H9 (cell line): ENCODE measurements around the gene TXLNB. TPM values are rescaled to one million over a fixed set of nuclear protein-coding genes. Genes with fewer than 3 reads are reported as not detected.

Experiments used
- DNase-seq: peaks from one replicate; pipeline ENCODE4 v3.0.0-alpha.2; 2017
- H2AFZ ChIP-seq: one replicate; pipeline ENCODE4 v1.6.1; 2013; ENCODE audit warnings: mild to moderate bottlenecking, low read length, control low read depth, moderate library complexity
- H2AK5ac ChIP-seq: 2 replicates; pipeline ENCODE4 v1.6.1; 2013; ENCODE audit warnings: low read length, control low read depth, mixed read lengths; ENCODE audit not compliant: insufficient read length
- H2BK120ac ChIP-seq: one replicate; pipeline ENCODE4 v1.6.1; 2013; ENCODE audit warnings: low read depth, mild to moderate bottlenecking, low read length, control low read depth, inconsistent platforms; ENCODE audit not compliant: poor library complexity, severe bottlenecking
- H2BK12ac ChIP-seq: 2 replicates; pipeline ENCODE4 v1.6.1; 2013; ENCODE audit warnings: low read length, control low read depth, mixed read lengths, low read depth; ENCODE audit not compliant: insufficient read length
- H2BK15ac ChIP-seq: 2 replicates; pipeline ENCODE4 v1.6.1; 2013; ENCODE audit warnings: low read depth, low read length, control low read depth
- H2BK20ac ChIP-seq: one replicate; pipeline ENCODE4 v1.6.1; 2013; ENCODE audit warnings: low read depth, mild to moderate bottlenecking, low read length, control low read depth, inconsistent platforms; ENCODE audit not compliant: poor library complexity, severe bottlenecking
- H2BK5ac ChIP-seq: 2 replicates; pipeline ENCODE4 v1.6.1; 2013; ENCODE audit warnings: low read length, control low read depth, mixed read lengths; ENCODE audit not compliant: insufficient read length
- H3K14ac ChIP-seq: 2 replicates; pipeline ENCODE4 v1.6.1; 2013; ENCODE audit warnings: low read length, control low read depth; ENCODE audit not compliant: insufficient read depth
- H3K18ac ChIP-seq: 2 replicates; pipeline ENCODE4 v1.6.1; 2013; ENCODE audit warnings: low read depth, mild to moderate bottlenecking, mixed read lengths, low read length, control low read depth; ENCODE audit not compliant: insufficient read length
- H3K23ac ChIP-seq: 2 replicates; pipeline ENCODE4 v1.6.1; 2013; ENCODE audit warnings: low read length, control low read depth, mixed read lengths, low read depth; ENCODE audit not compliant: insufficient read length
- H3K23me2 ChIP-seq: 2 replicates; pipeline ENCODE4 v1.6.1; 2013; ENCODE audit warnings: low read depth, mild to moderate bottlenecking, mixed read lengths, low read length, control low read depth; ENCODE audit not compliant: insufficient read length, poor library complexity, severe bottlenecking
- H3K27ac ChIP-seq: 2 replicates; pipeline ENCODE4 v1.5.1; 2013; ENCODE audit warnings: low read length, control low read depth, mixed read lengths, low read depth; ENCODE audit not compliant: insufficient read length
- H3K27me3 ChIP-seq: 2 replicates; pipeline ENCODE4 v1.6.1; 2013; ENCODE audit warnings: low read length, control low read depth, inconsistent platforms; ENCODE audit not compliant: insufficient read depth
- H3K4ac ChIP-seq: 2 replicates; pipeline ENCODE4 v1.6.1; 2013; ENCODE audit warnings: low read depth, mild to moderate bottlenecking, control low read depth, inconsistent platforms, low read length, moderate library complexity
- H3K4me1 ChIP-seq: 2 replicates; pipeline ENCODE4 v1.6.1; 2013; ENCODE audit warnings: low read length, control low read depth, inconsistent platforms; ENCODE audit not compliant: insufficient read depth
- H3K4me2 ChIP-seq: 2 replicates; pipeline ENCODE4 v1.6.1; 2013; ENCODE audit warnings: low read length, control low read depth, mixed read lengths; ENCODE audit not compliant: insufficient read length, insufficient read depth
- H3K56ac ChIP-seq: 2 replicates; pipeline ENCODE4 v1.6.1; 2013; ENCODE audit warnings: low read depth, mild to moderate bottlenecking, mixed read lengths, low read length, control low read depth; ENCODE audit not compliant: insufficient read length
- H3K79me1 ChIP-seq: 2 replicates; pipeline ENCODE4 v1.6.1; 2013; ENCODE audit warnings: low read depth, mild to moderate bottlenecking, moderate library complexity, low read length, control low read depth, inconsistent platforms; ENCODE audit not compliant: insufficient read depth, poor library complexity, severe bottlenecking
- H3K79me2 ChIP-seq: 2 replicates; pipeline ENCODE4 v1.6.1; 2013; ENCODE audit warnings: low read length, control low read depth, inconsistent platforms; ENCODE audit not compliant: insufficient read depth
- H3K9ac ChIP-seq: 2 replicates; pipeline ENCODE4 v1.6.1; 2013; ENCODE audit warnings: low read length, control low read depth, mixed read lengths; ENCODE audit not compliant: insufficient read length; ENCODE audit errors: extremely low read depth
- H3K9me3 ChIP-seq: one replicate; pipeline ENCODE4 v1.6.1; 2013; ENCODE audit warnings: low read depth, low read length, inconsistent platforms; ENCODE audit not compliant: control insufficient read depth
- H3T11ph ChIP-seq: one replicate; pipeline ENCODE4 v1.6.1; 2013; ENCODE audit warnings: mild to moderate bottlenecking, low read length, control low read depth, inconsistent platforms
- H4K20me1 ChIP-seq: one replicate; pipeline ENCODE4 v1.6.1; 2013; ENCODE audit not compliant: control insufficient read depth, insufficient read length, insufficient read depth
- H4K5ac ChIP-seq: 2 replicates; pipeline ENCODE4 v1.6.1; 2013; ENCODE audit warnings: low read depth, mild to moderate bottlenecking, mixed read lengths, low read length, control low read depth; ENCODE audit not compliant: insufficient read length
- H4K8ac ChIP-seq: replicated peaks from 2 replicates; pipeline ENCODE4 v1.6.1; 2013; ENCODE audit warnings: low read length, control low read depth, mixed read lengths, low read depth; ENCODE audit not compliant: insufficient read length
- H4K91ac ChIP-seq: 2 replicates; pipeline ENCODE4 v1.6.1; 2013; ENCODE audit warnings: low read depth, mild to moderate bottlenecking, moderate library complexity, mixed read lengths, low read length, control low read depth; ENCODE audit not compliant: insufficient read length
- H3K27ac Mint-ChIP-seq, 3 experiments: 2 replicates in 2 of 3; 3 replicates in 1 of 3; pipeline ENCODE4 v1.8.0; 2020 to 2021; ENCODE audit warnings: mixed read lengths in 3 of 3, mild to moderate bottlenecking in 1 of 3, moderate library complexity in 1 of 3
- H3K27me3 Mint-ChIP-seq: 2 replicates; pipeline ENCODE4 v1.8.0; 2021; ENCODE audit warnings: low read depth, mild to moderate bottlenecking, moderate library complexity, mixed read lengths
- H3K36me3 Mint-ChIP-seq, 3 experiments: 2 replicates in 2 of 3; 3 replicates in 1 of 3; pipeline ENCODE4 v1.8.0; 2020 to 2021; ENCODE audit warnings: low read depth in 3 of 3, mixed read lengths in 3 of 3; ENCODE audit not compliant: insufficient read depth in 1 of 3
- H3K4me1 Mint-ChIP-seq, 2 experiments: 2 replicates each; pipeline ENCODE4 v1.8.0; 2020; ENCODE audit warnings: mixed read lengths in 2 of 2
- H3K4me3 Mint-ChIP-seq, 2 experiments: 2 replicates in 1 of 2; 3 replicates in 1 of 2; pipeline ENCODE4 v1.8.0; 2020 to 2021; ENCODE audit warnings: mild to moderate bottlenecking in 2 of 2, mixed read lengths in 2 of 2, moderate library complexity in 1 of 2
- H3K9me3 Mint-ChIP-seq, 2 experiments: 2 replicates in 1 of 2; 3 replicates in 1 of 2; pipeline ENCODE4 v1.8.0; 2020; ENCODE audit warnings: mild to moderate bottlenecking in 2 of 2, mixed read lengths in 2 of 2, moderate library complexity in 1 of 2
- CTCF ChIP-seq: fragments of 200-600 bp; sonication (generic); conservative IDR thresholded peaks from 3 replicates; pipeline ENCODE4 v1.8.0; 2021; ENCODE audit warnings: antibody characterized with exemption, mild to moderate bottlenecking
- WGBS: extraction: QIAGEN DNeasy Blood & Tissue Kit; methylation state at CpG from one replicate; pipeline ENCODE4 v1.1.7; 2013; ENCODE audit warnings: missing lambda C conversion rate, low lambda C conversion rate, mixed read lengths; ENCODE audit not compliant: insufficient read length; ENCODE audit errors: extremely low coverage; 5-methylcytosine and 5-hydroxymethylcytosine counted together
- total RNA-seq: library from RNA; stranded (reverse); gene quantifications from 2 replicates; pipeline ENCODE4 v1.2.1, GENCODE V29; 2021

Gene TXLNB
- total RNA-seq, 1 experiment from 2014 or later: 0.04 TPM

- H3K27ac Mint-ChIP-seq: no peak overlapping the region
- no CpG with 5 or more reads among the region's 2 CpGs for WGBS
Observed at GRCh38 chr6:139251045-139251690, 40.6 kb downstream of the TXLNB start.

More at GRCh38 chr6:139251045-139251690, 40.6 kb downstream of the TXLNB start:
- no peak overlapping the region for H2BK120ac ChIP-seq
- no peaks in the 10 kb centered on the region for H3K23me2 ChIP-seq
- Mint-ChIP-seq H3K4me3 (no peak overlapping the region), H3K27me3 (no peaks in the 10 kb centered on the region), H3K4me1 (peaks cover 0 to 4% of the 10 kb centered on the region in 2 experiments; a peak in 2 of 4 replicates), H3K36me3 (no peaks in the 10 kb centered on the region), H3K9me3 (no peaks in the 10 kb centered on the region)
- H3K14ac ChIP-seq: no peak overlapping the region
- no peak for TF ChIP-seq CTCF
- H2BK12ac ChIP-seq: no peak overlapping the region
- no peak overlapping the region for H3K9ac ChIP-seq
- H2BK20ac ChIP-seq: no peak overlapping the region
- no peak overlapping the region for H3K23ac ChIP-seq
- H3K4ac ChIP-seq: no peak overlapping the region
- H3K79me2 ChIP-seq: no peaks in the 10 kb centered on the region
- no peak for DNase-seq
- H2AK5ac ChIP-seq: no peak overlapping the region
- no peak overlapping the region for H2AFZ ChIP-seq
- no peak overlapping the region for H2BK15ac ChIP-seq
- H3K27me3 ChIP-seq: no peaks in the 10 kb centered on the region
- H3K9me3 ChIP-seq: no peaks in the 10 kb centered on the region
- H3K4me2 ChIP-seq: no peak overlapping the region
- H3K27ac ChIP-seq: no peak overlapping the region
- H3K79me1 ChIP-seq: no peaks in the 10 kb centered on the region
- H2BK5ac ChIP-seq: no peak overlapping the region
- no peaks in the 10 kb centered on the region for H4K20me1 ChIP-seq
- H3K18ac ChIP-seq: no peak overlapping the region
- no peak overlapping the region for H3K56ac ChIP-seq
- no peaks in the 10 kb centered on the region for H3K4me1 ChIP-seq
- H4K8ac ChIP-seq: no peak overlapping the region
- H4K5ac ChIP-seq: no peak overlapping the region
- H3T11ph ChIP-seq: no peak overlapping the region
- no peak overlapping the region for H4K91ac ChIP-seq
